DMS 273 treated with DMSO at 0.1 percent for 48 hours (cell line): Measurements from ENCODE around the gene NIPBL.
"Not testable (repeated sequence)": the region's sequence is repeated elsewhere in the genome, so short reads cannot be mapped to it uniquely, and the experiment has no call there.

Experiments used
- DNase-seq: peaks from one replicate; lab custom pipeline; 2025; lab: John Stamatoyannopoulos, UW

NIPBL gene

DNA sequence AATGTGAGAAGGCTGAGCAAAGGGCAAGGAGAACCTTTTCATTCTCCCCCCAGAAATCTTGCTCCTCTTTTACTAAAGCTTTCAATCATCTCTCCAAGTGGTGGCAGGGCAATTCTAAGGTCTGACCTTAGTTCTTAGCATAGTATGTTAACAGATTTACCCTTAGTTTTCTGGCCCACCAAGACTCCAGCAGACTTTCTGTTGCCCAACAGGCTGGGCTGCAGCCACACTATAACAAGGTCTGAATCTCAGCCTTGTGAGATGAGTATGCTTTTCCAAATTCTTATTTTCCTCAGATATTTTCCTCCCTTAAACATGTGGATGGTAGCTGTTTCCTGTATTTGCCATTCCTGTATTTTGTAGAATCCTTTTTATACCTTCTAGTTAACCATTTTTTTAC lies 69.5 kb downstream of the NIPBL start:
- DNase-seq, result no peak

DNA sequence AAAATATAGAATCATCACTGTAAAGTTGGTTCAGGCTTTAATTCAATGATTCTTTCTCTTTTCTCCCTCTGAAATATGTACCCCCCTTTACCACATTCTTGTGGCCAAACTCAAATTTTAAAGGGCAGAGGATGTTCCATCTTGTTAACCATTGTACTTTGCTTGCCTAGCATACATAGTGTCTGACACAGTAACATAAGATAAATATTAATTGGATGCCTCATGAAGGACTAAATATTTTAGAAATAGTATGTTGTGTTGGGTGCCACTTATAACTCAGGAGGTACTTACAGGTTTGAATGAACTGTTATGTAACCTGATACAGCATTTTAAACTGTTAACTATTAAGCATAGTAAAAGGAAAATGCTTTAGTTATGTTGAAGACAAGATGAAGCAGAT lies 71.5 kb downstream of the NIPBL start:
- no peak for DNase-seq

DNA sequence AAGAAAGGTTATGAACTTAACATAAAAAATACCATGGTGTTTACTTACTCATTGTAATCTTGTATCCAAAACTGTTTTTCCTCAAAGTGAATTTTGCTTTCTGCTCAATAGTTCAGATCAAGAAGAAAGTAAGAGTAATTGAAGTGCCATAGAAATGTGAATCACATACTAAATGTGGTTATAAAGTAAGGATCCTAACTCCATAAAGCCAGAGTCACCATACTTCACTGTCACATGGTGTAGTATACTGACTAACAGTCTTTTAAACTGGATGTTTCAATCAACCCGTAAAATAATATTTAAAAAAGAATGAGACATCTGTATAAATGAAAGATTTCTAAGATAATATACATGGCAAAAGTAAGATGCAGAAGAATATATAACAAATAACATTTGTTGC lies 72.1 kb downstream of the NIPBL start:
- no peak for DNase-seq

DNA sequence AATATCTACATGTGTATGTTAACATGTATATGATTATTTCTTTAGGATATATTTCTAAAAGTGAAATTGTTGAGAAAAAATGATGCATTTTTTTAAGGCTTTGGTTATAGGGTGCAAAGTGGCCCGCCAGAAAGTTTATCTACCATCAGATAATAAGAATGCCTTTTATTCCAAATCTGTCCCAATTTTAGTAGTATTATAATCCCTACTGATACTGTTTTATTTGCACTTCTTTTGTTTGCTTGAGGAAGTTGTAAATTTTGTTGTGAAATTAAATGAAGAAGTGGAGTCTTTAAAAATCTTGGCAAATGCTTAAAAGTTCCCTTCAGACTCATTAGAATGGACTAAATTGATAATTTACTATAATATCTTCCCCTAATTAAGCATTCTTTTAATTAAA lies 73.0 kb downstream of the NIPBL start:
- DNase-seq, result no peak

DNA sequence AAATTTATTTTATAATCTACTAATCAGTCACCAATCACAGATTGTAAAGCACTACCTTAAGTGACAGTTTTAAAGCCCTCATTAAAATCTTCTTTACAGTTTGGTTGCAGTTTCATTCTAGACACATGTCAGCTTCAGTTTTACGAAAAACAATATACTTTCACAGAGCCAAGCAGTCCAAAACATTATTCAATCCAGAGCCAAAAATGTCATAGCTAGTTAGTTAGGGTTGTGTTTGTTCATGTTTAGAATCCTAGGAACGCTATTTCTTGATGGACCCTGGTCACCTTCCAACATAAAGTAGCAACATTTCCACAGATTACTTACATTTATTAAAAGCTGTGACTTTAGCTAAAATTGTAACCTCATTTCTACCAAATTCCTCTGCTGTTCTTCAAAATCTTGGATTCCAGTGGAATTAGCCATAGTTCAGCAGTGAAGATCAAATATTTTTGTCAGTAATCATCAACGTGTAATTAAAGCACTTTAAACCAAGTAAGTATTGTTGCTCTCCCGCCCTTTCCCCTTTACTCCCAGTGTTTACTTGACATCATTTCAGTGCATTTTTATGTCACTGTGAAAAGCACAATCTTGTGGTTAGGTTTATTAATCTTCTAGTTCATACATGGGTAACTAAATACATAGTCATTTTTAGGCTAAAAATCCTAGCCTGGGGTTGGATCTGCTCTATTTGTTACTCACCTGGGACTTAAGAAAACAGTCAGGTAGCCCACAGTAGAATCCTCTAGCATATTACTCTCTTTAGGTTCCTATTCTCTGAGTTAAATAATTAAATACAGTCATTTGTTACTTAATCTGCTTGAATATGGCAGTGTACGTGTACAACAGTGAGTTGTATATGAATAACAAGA lies 74.3 kb downstream of the NIPBL start:
- no peak for DNase-seq

DNA sequence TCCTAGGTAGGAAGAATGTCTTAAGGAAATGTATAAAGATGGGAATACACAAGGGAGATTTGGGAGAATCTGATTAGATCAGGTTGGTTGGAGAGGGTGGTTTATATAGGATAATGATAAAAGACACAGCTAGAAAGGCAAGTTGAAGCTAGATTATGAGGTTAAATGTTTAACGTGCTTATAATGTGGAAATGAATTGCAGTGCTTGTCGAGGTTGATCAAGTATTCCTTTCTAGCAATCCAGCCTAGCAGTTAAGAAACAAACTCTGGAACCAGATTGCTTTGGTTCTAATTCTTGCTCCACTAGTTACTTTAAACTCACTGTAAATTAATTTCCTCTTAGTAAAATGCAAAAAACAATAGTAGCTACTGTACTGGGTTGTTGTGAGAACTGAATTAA lies 76.5 kb downstream of the NIPBL start:
- DNase-seq, result no peak

DNA sequence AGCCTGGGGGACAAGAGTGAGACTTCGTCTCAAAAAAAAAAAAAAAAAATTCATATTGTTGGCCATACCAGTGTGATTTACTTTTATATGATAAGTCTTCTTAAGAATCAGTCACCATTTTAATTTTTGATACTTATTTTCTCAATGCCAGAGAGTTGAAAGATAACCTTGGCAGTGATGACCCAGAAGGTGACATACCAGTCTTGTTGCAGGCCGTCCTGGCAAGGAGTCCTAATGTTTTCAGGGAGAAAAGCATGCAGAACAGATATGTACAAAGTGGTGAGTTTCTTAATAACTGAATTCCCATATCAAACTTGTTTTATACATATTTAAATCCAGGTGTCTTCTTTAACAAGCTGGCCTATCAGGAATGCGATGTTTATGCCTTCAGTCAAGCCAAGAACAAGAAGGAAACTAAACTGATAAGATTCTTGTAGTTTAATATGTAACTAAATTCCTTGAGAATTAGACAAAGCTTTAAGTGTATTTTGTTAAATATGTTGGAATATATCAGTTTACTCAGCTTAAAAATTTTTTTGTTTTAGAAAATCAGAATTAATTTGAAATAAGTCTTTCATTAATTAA lies 81.5 kb downstream of the NIPBL start:
- DNase-seq, result no peak

DNA sequence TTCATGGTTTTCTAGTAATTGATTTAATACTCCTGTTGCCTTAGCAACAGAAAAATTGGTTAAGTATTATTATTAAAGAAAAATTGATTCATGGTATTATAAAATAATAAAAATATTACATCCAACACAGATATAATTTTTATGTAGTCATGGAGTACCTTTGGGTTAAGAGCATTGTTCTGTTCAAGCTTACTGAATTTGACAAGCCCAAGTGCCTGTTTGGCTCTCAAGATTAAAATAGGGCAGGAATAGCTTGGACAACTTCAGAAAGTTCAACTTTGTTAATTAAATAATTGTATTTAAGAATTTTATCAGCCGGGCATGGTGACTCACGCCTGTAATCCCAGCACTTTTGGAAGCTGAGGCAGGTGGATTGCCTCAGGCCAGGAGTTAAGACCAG lies 82.0 kb downstream of the NIPBL start:
- DNase-seq, result no peak

DNA sequence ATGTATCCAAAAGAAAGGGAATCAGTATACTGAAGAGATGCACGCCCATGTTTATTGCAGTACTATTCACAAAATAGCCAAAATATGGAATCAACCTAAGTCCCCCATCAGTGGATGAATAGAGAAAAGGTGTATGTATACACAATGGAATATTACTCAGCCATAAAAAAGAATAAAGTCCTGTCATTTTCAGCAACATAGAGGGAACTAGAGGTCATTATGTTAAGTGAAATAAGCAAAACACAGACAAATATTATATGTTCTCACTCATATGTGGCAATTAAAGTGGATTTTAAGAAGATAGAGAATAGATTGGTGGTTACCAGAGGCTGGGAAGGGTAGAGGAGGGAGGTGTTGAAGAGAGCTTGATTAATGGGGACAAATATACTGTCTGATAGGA lies 88.6 kb downstream of the NIPBL start:
- DNase-seq, result no peak

DNA sequence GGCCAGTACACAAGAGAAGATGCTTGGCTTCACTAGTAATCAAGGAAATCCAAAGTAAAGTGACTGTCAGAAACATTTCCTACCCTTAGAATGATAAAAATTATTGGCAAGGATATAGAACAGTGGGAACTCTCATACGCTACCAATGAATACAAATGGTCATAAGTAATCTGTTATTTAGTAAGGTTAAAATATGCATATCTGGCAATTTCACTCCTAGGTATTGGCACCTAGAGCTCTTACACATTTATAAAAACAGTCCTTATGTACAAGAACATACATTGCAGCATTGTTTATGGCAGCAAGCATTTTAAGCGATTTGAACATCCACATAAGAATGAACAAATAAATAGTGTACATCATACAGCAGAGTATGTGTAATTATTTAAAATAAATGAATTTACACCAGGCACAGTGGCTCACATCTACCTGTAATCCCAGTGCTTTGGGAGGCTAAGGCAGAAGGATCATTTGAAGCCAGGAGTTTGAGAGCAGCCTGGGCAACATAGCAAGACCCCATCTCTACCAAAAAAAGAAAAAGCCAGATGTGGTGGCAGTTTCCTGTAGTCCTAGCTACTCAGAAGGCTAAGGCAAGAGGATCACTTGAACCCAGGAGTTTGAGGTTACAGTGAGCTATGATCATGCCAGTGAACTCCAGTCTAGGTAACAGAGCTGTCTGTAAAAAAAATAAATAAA lies 93.3 kb downstream of the NIPBL start:
- no peak for DNase-seq

DNA sequence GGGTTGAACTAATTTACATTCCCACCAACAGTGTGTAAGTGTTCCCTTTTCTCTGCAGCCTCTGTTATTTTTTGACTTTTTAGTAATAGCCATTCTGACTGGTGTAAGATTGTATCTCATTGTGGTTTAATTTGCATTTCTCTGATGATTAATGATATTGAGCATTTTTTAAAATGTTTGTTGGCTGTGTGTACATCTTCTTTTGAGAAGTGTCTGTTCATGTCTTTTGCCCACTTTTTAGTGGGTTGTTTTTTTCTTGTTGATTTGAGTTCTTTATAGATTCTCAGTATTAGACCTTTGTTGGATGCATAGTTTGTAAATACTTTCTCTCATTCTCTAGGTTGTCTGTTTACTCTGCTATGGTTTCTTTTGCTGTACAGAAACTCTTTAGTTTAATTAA lies 101.6 kb downstream of the NIPBL start:
- no peak for DNase-seq

DNA sequence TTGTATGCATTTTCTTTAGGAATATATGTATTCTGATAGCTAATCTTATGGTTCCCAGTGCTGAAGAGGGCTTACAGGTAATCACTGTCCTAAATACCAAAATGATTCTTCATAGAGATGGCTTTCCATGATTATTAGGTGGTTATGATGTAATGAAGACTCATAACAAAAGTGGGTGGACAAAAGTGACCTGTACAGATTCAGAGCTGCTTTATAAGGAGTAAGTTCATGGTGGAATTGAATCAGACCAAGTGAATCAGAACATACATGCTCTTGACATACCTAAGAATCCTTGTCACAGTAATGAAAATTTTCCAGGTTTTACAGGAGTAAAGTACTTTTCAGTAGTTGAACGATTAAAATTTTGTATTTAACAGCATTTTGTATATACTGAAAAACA lies 105.6 kb downstream of the NIPBL start:
- DNase-seq, result no peak

DNA sequence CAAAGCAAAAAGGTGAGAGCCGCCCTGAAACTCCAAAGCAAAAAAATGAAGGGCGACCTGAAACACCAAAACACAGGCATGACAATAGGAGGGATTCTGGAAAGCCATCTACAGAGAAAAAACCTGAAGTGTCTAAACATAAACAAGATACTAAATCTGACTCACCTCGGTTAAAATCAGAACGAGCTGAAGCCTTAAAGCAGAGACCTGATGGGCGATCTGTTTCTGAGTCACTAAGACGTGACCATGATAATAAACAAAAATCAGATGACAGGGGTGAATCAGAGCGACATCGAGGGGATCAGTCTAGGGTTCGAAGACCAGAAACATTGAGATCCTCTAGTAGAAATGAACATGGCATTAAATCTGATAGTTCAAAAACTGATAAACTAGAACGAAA lies 108.8 kb downstream of the NIPBL start:
- DNase-seq, result no peak

DNA sequence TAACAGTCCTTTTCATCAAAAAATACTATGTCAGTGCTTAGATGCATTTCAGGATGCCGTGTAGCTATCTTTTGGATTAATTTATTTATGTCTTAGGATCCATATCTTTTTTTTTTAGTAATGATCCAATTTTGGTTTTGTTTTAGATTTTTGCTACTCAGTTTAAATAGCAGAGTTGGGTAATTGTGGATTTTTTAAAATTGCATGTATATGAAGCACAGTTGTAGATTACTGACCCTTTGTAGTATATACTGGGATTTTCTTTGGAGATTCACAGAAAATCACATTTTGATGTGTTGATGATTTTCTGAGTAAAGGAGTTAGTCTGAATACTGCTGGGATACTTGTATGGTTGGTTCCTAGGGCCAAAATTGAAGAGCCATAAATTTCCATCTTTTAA lies 111.8 kb downstream of the NIPBL start:
- no peak for DNase-seq

DNA sequence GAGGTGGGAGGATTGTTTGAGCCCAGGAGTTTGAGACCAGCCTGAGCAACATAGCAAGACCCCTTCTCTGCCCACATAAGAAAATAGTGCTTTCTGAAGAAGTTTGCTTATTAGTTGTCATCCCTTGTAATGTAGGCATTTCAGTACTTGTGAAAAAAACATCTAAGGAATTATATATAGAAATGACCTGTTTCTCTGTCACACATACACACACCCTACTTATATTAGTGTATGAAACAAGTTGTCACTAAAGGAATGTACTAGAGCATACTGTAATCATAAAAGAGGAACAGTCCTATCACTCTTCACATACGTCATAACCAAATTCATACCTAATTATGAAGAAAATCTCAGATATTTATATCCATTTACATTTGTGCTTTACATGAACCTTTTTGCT lies 122.0 kb downstream of the NIPBL start:
- DNase-seq, result no peak

DNA sequence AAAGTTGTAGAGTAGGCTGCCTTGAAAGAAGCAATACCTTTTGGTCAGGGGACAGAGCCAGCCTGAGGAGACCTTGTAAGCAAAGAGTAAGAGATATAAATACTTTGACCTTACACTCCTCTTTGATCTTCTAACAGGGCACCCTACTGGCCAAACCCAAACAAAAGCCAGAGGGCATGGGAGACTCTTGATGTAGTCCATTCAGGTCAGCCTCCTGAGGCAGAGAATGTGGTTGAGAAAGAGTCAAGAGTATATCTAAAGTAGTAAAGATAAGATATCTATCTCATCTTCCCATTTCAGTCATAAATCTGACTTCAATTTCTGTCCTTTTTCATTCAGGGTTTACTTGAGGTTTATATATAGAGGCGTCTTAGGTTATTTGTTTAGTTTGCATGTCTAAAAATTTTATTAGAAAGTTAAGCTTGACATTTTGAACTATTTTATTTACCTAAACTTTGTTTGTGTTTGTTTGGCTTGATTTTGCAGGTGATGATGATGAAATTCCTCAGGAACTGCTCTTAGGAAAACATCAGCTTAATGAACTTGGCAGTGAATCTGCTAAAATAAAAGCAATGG lies 125.7 kb downstream of the NIPBL start:
- DNase-seq, result no peak

DNA sequence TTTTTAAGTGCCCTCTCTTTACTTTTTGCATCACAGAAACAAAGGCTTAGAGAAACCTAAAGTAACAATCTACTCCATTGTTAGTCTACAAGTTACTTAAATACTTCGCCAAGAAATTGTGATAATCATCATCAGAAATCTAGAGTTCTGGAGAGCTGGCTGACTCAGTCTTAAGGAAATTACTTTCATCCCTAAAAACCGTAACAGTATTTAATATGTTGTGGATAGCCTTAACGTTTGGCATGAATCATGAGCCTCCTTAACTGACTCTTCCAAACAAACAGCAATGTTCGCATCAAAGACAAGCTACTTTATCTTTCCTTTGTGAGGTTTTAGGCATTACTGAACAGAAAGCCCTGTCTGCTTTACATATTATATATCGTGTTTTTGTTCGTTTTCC lies 128.7 kb downstream of the NIPBL start:
- no peak for DNase-seq

DNA sequence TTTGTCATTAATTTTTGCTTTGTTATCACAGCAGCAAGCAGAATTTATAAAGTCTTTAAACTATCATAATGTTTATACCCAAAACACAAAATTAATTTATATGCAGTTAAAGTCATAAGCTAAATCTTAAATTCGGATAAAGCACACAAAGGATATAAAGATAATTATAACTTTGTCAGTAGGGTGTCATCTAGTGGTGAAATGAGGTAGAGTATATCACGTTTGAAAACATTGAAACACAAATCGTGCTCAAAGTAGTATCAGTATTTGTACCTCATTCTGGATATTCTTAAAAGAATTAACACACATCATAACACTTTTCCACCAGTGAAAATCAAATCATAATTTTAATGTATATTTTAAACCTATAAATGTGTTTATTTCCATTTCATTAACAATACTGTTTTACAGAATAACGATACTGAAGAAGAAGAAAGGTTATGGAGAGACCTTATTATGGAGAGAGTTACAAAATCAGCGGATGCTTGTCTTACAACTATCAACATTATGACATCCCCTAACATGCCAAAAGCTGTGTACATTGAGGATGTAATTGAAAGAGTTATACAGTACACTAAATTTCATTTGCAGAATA lies 129.5 kb downstream of the NIPBL start:
- DNase-seq, result no peak

DNA sequence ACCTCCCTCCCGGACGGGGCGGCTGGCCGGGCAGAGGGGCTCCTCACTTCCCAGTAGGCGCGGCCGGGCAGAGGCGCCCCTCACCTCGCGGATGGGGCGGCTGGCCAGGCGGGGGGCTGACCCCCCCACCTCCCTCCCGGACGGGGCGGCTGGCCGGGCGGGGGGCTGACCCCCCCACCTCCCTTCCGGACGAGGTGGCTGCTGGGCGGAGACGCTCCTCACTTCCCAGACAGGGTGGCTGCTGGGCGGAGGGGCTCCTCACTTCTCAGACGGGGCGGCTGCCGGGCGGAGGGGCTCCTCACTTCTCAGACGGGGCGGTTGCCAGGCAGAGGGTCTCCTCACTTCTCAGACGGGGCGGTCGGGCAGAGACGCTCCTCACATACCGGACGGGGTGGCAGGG lies 136.6 kb downstream of the NIPBL start:
- not testable (repeated sequence) for DNase-seq

DNA sequence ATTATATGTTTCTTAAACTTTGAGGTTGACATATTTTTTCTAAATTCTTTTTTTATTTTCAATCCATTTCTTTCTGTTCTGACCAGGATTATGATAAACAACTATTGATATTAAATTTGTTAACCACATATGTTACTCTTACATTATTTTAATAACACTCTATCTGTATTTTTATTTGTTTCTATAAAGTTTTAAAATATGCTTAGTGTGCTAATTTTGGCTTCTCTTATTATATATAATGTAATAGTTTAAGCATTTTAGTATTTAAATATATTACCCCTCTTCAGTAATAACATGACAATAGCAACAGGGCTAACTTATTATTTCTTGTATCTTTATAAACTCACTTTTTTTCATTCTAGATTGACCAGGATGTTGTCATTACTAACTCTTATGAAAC lies 137.8 kb downstream of the NIPBL start:
- DNase-seq, result no peak

DNA sequence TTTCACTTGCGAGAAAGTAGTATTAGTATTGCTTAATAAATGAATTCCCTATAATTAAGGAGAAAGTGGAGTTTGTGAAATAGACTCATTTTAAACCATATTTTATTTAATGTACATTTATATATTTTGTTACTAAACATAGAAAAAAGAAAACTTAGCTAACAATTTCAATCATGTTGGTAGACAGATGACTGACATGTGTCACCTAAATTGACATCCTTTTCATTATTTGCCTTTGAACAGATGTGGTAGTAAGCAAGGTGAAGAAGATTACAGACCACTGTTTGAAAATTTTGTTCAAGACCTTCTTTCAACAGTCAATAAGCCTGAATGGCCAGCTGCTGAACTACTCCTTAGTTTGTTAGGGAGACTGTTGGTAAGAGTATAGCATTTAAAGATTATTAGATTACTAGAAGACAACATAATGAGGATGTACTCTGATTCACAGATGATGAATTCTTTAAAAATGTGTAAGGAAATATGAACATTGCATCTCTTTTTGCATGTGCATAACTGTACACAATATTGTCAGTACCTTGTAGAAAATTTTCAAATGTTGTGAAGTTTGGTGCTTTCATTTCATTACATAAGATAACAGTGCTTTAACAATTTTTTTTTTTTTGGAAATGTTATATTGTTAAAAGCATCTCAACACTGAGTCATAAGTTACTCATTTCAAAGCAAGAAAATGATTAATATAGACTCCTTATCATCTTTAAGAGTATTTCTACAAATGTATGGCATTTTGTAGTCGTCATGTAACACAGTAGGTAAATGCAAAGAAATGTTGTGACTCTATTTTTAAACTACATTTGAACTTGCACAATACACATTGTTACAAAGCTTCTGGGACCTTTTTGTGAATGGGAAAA lies 139.5 kb downstream of the NIPBL start:
- no peak for DNase-seq

DNA sequence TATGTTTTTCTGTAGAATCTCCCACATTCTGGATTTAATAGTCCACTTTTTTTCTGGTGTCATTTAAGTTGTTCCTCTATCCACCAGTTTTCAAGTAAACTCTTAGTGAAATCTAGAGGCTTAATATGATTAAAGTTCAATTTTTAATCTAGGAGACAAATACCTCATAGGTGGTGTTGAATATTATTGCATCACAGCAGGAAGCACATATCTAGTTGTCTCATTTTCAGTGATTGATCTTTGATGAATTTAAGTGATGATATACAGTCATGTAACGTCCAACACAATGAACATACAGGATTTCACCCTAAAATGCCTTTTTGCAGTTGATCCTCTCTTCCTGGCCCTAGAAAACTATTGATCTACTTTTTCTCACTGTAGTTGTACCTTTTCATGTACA lies 152.3 kb downstream of the NIPBL start:
- DNase-seq, result no peak
